ENCODE results near the gene SRRM3.
"Not testable (repeated sequence)": the region's sequence is repeated elsewhere in the genome, so short reads cannot be mapped to it uniquely, and the experiment has no call there.

The SRRM3 gene

DNA sequence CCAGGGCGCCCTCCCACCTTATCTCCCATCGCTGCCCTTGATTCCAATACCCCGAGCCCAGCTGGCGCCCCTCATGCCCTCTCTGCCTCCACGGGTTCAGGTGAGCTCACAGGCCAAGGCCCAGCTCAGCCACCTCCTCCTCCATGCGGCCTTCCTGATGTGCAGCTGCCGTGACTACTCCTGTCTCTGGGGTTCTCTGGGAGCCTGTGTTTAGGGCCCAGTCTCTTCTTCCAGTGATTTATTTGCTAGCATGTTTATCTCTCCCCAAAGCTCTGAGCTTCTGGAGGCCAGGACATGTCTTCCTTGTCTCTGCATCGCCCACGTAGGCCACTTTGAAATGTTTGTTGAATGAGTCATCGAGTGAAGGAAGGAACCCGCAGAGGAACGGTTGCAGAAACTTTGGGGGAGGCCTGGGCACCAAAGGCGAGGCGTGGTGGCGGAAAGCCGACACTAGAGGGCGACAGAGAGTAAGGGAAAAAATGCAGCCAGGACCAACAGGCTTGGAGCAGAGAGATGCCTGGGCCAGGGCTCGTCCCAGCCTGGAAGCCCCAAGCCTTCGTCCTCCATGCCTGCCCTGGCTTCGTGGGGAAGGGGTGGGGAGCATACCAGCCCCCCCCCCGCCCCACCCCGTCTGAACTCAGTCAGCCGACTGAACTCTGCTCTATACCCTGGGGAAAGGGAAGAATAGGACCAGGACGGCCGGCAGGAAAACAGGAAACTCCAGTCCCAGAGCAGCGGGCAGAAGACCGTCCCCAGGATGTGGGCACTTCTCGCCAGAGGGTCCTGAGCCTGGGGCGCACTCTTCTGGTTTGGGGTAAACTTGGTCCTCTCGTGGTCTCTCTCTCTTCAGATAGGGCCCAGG lies 89.9 kb downstream of the SRRM3 start (continued):
- TF ChIP-seq, protein P1, sequence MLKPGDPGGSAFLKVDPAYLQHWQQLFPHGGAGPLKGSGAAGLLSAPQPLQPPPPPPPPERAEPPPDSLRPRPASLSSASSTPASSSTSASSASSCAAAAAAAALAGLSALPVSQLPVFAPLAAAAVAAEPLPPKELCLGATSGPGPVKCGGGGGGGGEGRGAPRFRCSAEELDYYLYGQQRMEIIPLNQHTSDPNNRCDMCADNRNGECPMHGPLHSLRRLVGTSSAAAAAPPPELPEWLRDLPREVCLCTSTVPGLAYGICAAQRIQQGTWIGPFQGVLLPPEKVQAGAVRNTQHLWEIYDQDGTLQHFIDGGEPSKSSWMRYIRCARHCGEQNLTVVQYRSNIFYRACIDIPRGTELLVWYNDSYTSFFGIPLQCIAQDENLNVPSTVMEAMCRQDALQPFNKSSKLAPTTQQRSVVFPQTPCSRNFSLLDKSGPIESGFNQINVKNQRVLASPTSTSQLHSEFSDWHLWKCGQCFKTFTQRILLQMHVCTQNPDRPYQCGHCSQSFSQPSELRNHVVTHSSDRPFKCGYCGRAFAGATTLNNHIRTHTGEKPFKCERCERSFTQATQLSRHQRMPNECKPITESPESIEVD (tag by site-specific recombination; IDR thresholded peaks at IDR 0.05): no peak
- TF ChIP-seq MYNN (tag by site-specific recombination; IDR thresholded peaks at IDR 0.05; ENCODE audit: borderline replicate concordance) (no peak), ZNF391 (tag by site-specific recombination; IDR thresholded peaks at IDR 0.05; ENCODE audit: borderline replicate concordance, low read depth) (peak; percentile 49; the same call in 1 of the 2 replicates), SP2 (tag by site-specific recombination; IDR thresholded peaks at IDR 0.05) (no peak), RBAK (tag by site-specific recombination; IDR thresholded peaks at IDR 0.05) (no peak), ZNF610 (tag by site-specific recombination; IDR thresholded peaks at IDR 0.05; ENCODE audit: borderline replicate concordance) (no peak), OSR2 (tag by site-specific recombination; IDR thresholded peaks at IDR 0.05) (no peak; the same call in 1 of the 2 replicates), ZNF549 (tag by site-specific recombination; IDR thresholded peaks at IDR 0.05) (no peak), ZNF184 (tag by site-specific recombination; IDR thresholded peaks at IDR 0.05) (no peak), ZNF514 (tag by site-specific recombination; IDR thresholded peaks at IDR 0.05) (no peak), ZNF174 (tag by site-specific recombination; IDR thresholded peaks at IDR 0.05) (no peak), ZNF132 (tag by site-specific recombination; IDR thresholded peaks at IDR 0.05; ENCODE audit: borderline replicate concordance) (no peak), ZNF571 (tag by site-specific recombination; IDR thresholded peaks at IDR 0.05) (no peak), ZNF768 (tag by site-specific recombination; IDR thresholded peaks at IDR 0.05) (no peak)
- TF ChIP-seq, protein P2, sequence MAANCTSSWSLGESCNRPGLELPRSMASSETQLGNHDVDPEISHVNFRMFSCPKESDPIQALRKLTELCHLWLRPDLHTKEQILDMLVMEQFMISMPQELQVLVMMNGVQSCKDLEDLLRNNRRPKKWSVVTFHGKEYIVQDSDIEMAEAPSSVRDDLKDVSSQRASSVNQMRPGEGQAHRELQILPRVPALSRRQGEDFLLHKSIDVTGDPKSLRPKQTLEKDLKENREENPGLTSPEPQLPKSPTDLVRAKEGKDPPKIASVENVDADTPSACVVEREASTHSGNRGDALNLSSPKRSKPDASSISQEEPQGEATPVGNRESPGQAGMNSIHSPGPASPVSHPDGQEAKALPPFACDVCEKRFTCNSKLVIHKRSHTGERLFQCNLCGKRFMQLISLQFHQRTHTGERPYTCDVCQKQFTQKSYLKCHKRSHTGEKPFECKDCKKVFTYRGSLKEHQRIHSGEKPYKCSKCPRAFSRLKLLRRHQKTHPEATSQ (tag by site-specific recombination; IDR thresholded peaks at IDR 0.05): no peak
- TF ChIP-seq, protein P3, sequence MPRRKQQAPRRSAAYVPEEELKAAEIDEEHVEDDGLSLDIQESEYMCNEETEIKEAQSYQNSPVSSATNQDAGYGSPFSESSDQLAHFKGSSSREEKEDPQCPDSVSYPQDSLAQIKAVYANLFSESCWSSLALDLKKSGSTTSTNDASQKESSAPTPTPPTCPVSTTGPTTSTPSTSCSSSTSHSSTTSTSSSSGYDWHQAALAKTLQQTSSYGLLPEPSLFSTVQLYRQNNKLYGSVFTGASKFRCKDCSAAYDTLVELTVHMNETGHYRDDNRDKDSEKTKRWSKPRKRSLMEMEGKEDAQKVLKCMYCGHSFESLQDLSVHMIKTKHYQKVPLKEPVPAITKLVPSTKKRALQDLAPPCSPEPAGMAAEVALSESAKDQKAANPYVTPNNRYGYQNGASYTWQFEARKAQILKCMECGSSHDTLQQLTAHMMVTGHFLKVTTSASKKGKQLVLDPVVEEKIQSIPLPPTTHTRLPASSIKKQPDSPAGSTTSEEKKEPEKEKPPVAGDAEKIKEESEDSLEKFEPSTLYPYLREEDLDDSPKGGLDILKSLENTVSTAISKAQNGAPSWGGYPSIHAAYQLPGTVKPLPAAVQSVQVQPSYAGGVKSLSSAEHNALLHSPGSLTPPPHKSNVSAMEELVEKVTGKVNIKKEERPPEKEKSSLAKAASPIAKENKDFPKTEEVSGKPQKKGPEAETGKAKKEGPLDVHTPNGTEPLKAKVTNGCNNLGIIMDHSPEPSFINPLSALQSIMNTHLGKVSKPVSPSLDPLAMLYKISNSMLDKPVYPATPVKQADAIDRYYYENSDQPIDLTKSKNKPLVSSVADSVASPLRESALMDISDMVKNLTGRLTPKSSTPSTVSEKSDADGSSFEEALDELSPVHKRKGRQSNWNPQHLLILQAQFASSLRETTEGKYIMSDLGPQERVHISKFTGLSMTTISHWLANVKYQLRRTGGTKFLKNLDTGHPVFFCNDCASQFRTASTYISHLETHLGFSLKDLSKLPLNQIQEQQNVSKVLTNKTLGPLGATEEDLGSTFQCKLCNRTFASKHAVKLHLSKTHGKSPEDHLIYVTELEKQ (tag by site-specific recombination; IDR thresholded peaks at IDR 0.05; ENCODE audit: borderline replicate concordance): no peak

DNA sequence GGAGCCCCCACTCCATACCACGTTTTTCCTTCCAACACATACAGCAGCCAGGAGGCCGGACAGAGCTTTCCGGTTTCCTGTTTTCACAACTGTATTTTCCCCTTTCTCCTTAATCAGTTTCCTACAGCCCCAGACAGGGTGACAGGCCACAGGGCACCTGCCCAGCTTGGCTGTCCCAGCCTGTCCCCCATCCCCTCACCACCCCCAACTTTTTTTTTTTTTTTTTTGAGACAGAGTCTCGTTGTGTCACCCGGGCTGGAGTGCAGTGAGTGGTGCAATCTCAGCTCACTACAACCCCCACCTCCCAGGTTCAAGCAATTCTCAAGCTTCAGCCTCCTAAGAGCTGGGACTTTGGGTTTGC lies 90.5 kb downstream of the SRRM3 start:
- TF ChIP-seq ZNF169 (tag by site-specific recombination; IDR thresholded peaks at IDR 0.05): no peak
- H3K4me1 ChIP-seq (ENCODE audit: control insufficient read depth, insufficient read depth, low read length): no peaks in the 10 kb centered on the region
- no peaks in the 10 kb centered on the region for H3K9me3 ChIP-seq (ENCODE audit: control insufficient read depth, insufficient read depth, low read depth, low read length)
- H3K4me3 ChIP-seq (ENCODE audit: low read depth, low read length): no peak overlapping the region
- H3K27ac ChIP-seq (ENCODE audit: extremely low read depth, low read depth, low read length): 0 out of 2 replicates have a peak overlapping the region, but pooled peaks have one; percentile 16
- POLR2A ChIA-PET: interaction anchor here (0.6 kb wide), 2 partner anchors 68 to 83 kb away, joined by 4 read pairs; no protein-coding TSS in a partner anchor
- CTCF ChIA-PET: interaction anchor here (0.7 to 6.1 kb wide), 7 partner anchors 14 to 1208 kb away, joined by 3 to 133 read pairs (median 4); partner anchors contain the start of gene HSPB1
- H3K36me3 ChIP-seq (ENCODE audit: control insufficient read depth in 2 of 2, insufficient read depth in 1 of 2, low read length in 2 of 2): no peaks in the 10 kb centered on the region

DNA sequence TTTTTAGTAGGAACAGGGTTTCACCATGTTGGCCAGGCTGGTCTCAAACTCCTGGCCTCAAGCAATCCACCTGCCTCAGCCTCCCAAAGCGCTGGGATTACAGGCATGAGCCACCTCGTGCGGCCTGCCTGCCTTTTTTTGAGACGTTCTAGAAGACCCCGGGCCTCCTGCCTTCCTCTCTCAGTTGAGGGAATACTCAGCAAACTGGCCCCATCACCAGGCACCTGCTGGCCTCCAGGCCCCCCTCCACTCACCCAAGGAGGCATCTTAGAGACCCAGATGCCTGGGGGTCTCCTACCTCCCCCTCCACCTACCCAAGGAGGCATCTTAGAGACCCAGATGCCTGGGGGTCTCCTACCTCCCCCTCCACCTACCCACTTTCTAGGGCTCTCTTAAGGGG lies 91.2 kb downstream of the SRRM3 start:
- H3K9me3 ChIP-seq (ENCODE audit: control insufficient read depth, insufficient read depth, low read depth, low read length); H3K4me1 ChIP-seq (ENCODE audit: control insufficient read depth, insufficient read depth, low read length); H3K4me3 ChIP-seq (ENCODE audit: low read depth, low read length); H3K27ac ChIP-seq (ENCODE audit: extremely low read depth, low read depth, low read length); H3K36me3 ChIP-seq (ENCODE audit: control insufficient read depth in 2 of 2, insufficient read depth in 1 of 2, low read length in 2 of 2): not testable (repeated sequence)
- CTCF ChIA-PET: interaction anchor here (0.7 to 6.1 kb wide), 4 partner anchors 13 to 115 kb away, joined by 3 to 133 read pairs (median 34); partner anchors contain the start of gene HSPB1
- POLR2A ChIA-PET: interaction anchor here (0.6 kb wide), 1 partner anchor 67 kb away, joined by 4 read pairs; no protein-coding TSS in a partner anchor

All from HEK293 (cell line).